Measurements from ENCODE around the gene CBX1. TPM values are rescaled to one million over a fixed set of nuclear protein-coding genes. Genes with fewer than 3 reads are reported as not detected.

Gene CBX1
- total and polyA plus RNA-seq, 2 of the 13 experiments (the other 11 are each of a cell fraction or from before 2014, with no cell fraction given): 17.8 to 108 TPM

DNA sequence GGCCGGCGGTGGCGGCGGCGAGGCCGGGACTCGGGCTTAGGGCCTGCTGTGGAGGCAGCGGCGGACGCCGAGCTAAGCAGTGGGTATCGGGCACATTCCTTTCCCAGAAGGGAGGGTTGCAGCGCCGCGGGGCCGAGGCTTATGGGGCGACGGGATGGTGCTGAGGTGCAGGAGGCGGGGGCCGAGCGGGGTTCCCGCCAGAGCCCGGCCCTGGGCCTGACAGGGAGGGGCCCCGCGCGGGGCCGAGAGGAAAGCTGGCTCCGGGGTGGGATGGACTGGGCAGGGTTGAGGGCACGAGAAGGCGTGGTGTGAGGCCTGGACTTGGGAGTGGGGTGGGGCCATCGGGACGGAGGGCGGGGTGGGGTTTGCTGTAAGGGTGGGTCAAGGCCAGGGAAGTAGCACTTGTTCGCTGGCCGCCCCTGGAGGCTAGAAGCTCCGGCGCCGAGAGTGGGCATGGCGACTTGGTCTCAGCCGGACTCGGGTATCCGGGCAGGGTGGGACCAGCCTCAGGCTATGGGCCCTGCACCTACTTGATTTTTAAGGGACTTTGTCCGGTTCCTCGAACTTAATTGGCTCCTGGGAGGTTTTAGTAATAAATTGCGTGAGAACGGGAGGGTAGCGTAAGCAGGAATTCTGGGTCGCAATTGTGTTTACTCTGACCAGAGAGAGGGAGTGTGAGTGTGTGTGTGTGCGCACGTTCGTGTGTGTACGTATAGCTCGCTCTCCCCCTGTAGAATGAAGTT lies 52.7 kb downstream of the CBX1 start (continued):
- TF ChIP-seq GFI1 (CRISPR knock-in tag; IDR thresholded peaks at IDR 0.05; ENCODE audit: borderline replicate concordance) (peak; percentile 69), ZBTB49 (CRISPR knock-in tag; IDR thresholded peaks at IDR 0.05; ENCODE audit: borderline replicate concordance) (no peak), ZNF333 (CRISPR knock-in tag; IDR thresholded peaks at IDR 0.05; ENCODE audit: borderline replicate concordance) (no peak; the same call in none of the 2 replicates), NR2F1 (CRISPR knock-in tag; IDR thresholded peaks at IDR 0.05) (peak in 1 of 2 experiments; percentile 11; a peak in 1 of 4 replicates), ZSCAN25 (CRISPR knock-in tag; IDR thresholded peaks at IDR 0.05) (peak; percentile 81), XRCC5 (optimal IDR thresholded peaks at IDR 0.05; ENCODE audit: low read length) (peak; percentile 5), BORCS8-MEF2B (CRISPR knock-in tag; IDR thresholded peaks at IDR 0.05) (peak; percentile 78), MED13 (CRISPR knock-in tag; IDR thresholded peaks at IDR 0.05) (peak; percentile 88), ATF6 (CRISPR knock-in tag; conservative IDR thresholded peaks at IDR 0.05) (peak; percentile 92; the same call in 1 of the 2 replicates), CCDC6 (CRISPR knock-in tag; IDR thresholded peaks at IDR 0.05) (peak; percentile 90), ZNF24 (IDR thresholded peaks at IDR 0.05) (peak; percentile 37; the same call in 1 of the 2 replicates), ELF3 (CRISPR knock-in tag; IDR thresholded peaks at IDR 0.05) (peak; percentile 53; the same call in 1 of the 2 replicates), XBP1 (CRISPR knock-in tag; IDR thresholded peaks at IDR 0.05) (no peak), SSRP1 (CRISPR knock-in tag; IDR thresholded peaks at IDR 0.05) (0 out of 2 replicates have a peak, but pooled peaks have one; percentile 71), RXRA (CRISPR knock-in tag; IDR thresholded peaks at IDR 0.05) (peak; percentile 93), ZNF816 (CRISPR knock-in tag; IDR thresholded peaks at IDR 0.05; ENCODE audit: borderline replicate concordance) (peak; percentile 88), SP5 (CRISPR knock-in tag; IDR thresholded peaks at IDR 0.05; ENCODE audit: borderline replicate concordance, low read depth) (peak; percentile 77)
- TF ChIP-seq, protein P1, sequence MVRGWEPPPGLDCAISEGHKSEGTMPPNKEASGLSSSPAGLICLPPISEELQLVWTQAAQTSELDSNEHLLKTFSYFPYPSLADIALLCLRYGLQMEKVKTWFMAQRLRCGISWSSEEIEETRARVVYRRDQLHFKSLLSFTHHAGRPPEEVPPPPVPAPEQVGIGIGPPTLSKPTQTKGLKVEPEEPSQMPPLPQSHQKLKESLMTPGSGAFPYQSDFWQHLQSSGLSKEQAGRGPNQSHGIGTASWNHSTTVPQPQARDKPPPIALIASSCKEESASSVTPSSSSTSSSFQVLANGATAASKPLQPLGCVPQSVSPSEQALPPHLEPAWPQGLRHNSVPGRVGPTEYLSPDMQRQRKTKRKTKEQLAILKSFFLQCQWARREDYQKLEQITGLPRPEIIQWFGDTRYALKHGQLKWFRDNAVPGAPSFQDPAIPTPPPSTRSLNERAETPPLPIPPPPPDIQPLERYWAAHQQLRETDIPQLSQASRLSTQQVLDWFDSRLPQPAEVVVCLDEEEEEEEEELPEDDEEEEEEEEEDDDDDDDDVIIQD (CRISPR knock-in tag; IDR thresholded peaks at IDR 0.05; ENCODE audit: low read depth): no peak
- TF ChIP-seq, protein P2, sequence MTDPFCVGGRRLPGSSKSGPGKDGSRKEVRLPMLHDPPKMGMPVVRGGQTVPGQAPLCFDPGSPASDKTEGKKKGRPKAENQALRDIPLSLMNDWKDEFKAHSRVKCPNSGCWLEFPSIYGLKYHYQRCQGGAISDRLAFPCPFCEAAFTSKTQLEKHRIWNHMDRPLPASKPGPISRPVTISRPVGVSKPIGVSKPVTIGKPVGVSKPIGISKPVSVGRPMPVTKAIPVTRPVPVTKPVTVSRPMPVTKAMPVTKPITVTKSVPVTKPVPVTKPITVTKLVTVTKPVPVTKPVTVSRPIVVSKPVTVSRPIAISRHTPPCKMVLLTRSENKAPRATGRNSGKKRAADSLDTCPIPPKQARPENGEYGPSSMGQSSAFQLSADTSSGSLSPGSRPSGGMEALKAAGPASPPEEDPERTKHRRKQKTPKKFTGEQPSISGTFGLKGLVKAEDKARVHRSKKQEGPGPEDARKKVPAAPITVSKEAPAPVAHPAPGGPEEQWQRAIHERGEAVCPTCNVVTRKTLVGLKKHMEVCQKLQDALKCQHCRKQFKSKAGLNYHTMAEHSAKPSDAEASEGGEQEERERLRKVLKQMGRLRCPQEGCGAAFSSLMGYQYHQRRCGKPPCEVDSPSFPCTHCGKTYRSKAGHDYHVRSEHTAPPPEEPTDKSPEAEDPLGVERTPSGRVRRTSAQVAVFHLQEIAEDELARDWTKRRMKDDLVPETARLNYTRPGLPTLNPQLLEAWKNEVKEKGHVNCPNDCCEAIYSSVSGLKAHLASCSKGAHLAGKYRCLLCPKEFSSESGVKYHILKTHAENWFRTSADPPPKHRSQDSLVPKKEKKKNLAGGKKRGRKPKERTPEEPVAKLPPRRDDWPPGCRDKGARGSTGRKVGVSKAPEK (CRISPR knock-in tag; IDR thresholded peaks at IDR 0.05; ENCODE audit: borderline replicate concordance): 0 out of 2 replicates have a peak, but pooled peaks have one; percentile 48
- TF ChIP-seq, protein P3, sequence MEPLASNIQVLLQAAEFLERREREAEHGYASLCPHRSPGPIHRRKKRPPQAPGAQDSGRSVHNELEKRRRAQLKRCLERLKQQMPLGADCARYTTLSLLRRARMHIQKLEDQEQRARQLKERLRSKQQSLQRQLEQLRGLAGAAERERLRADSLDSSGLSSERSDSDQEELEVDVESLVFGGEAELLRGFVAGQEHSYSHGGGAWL (CRISPR knock-in tag; IDR thresholded peaks at IDR 0.05): peak; percentile 84
